Mammary epithelial cell (primary cell): ENCODE results near the gene INPP5E.

Experiments used
- EZH2 ChIP-seq: IDR thresholded peaks from 2 replicates; pipeline ENCODE4 v1.6.1; 2012; ENCODE audit warnings: low read length, inconsistent platforms, borderline replicate concordance
- TF ChIP-seq, protein P1 (sequence below), 2 donors: IDR thresholded peaks in 1 of 2; conservative IDR thresholded peaks in 1 of 2; 2 replicates each; pipeline ENCODE4 v1.5.1; 2011 to 2012; ENCODE audit warnings: inconsistent platforms in 2 of 2, low read length in 2 of 2, mild to moderate bottlenecking in 2 of 2, control low read depth in 1 of 2, low read depth in 1 of 2; ENCODE audit not compliant: insufficient read depth in 1 of 2; ENCODE audit errors: extremely low read depth in 1 of 2

DNA sequence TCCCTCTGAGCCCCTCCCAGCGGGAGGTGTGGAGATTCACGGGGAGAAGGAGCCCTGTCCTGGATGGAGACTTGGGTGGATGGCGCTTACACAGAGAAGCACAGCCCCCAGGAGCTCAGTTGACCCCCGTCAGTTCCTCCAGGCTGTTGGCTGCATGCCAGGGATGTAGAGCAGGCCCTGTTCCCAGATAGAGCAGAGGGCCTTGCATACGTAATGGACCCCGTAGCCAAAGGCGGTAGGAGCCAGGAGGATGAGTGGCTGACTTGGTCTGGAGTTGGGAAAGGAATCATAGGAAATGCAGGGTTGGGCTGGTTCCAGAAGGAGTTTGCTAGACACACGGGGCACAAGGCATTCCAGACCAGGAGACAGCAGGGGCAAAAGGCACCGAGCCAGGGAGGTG lies 26.7 kb downstream of the INPP5E start:
- TF ChIP-seq, protein P1, sequence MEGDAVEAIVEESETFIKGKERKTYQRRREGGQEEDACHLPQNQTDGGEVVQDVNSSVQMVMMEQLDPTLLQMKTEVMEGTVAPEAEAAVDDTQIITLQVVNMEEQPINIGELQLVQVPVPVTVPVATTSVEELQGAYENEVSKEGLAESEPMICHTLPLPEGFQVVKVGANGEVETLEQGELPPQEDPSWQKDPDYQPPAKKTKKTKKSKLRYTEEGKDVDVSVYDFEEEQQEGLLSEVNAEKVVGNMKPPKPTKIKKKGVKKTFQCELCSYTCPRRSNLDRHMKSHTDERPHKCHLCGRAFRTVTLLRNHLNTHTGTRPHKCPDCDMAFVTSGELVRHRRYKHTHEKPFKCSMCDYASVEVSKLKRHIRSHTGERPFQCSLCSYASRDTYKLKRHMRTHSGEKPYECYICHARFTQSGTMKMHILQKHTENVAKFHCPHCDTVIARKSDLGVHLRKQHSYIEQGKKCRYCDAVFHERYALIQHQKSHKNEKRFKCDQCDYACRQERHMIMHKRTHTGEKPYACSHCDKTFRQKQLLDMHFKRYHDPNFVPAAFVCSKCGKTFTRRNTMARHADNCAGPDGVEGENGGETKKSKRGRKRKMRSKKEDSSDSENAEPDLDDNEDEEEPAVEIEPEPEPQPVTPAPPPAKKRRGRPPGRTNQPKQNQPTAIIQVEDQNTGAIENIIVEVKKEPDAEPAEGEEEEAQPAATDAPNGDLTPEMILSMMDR (conservative IDR thresholded peaks at IDR 0.05 in 1 of 2, IDR thresholded peaks at IDR 0.05 in 1 of 2; ENCODE audit: extremely low read depth in 1 of 2, insufficient read depth in 1 of 2, low read depth in 1 of 2, low read length in 2 of 2), result no peak
- no peak for TF ChIP-seq EZH2
